DMS114 treated with DMSO at 0.1 percent for 48 hours (cell line): ENCODE data around the gene ACOX3.
"Not testable (repeated sequence)": the region's sequence is repeated elsewhere in the genome, so short reads cannot be mapped to it uniquely, and the experiment has no call there.

Experiments used
- DNase-seq: peaks from one replicate; lab custom pipeline; 2025; ENCODE audit not compliant: unreplicated experiment; lab: John Stamatoyannopoulos, UW

The ACOX3 gene

GRCh38 chr4:8435656-8436121, 4.8 kb downstream of the ACOX3 start:
- no peak for DNase-seq

- no peak for DNase-seq
Observed at GRCh38 chr4:8434251-8435073, 6.1 kb downstream of the ACOX3 start.

GRCh38 chr4:8433136-8433535, 7.4 kb downstream of the ACOX3 start:
- DNase-seq, result no peak

GRCh38 chr4:8431553-8431952, 9.0 kb downstream of the ACOX3 start:
- no peak for DNase-seq

GRCh38 chr4:8428288-8429097, 12.0 kb downstream of the ACOX3 start:
- DNase-seq, result peak; percentile 54

- no peak for DNase-seq
Observed at GRCh38 chr4:8427761-8428287, 12.7 kb downstream of the ACOX3 start.

GRCh38 chr4:8427262-8427661, 13.3 kb downstream of the ACOX3 start:
- no peak for DNase-seq

- no peak for DNase-seq
Observed at GRCh38 chr4:8422786-8423185, 17.7 kb downstream of the ACOX3 start.

- no peak for DNase-seq
Observed at GRCh38 chr4:8422327-8422726, 18.2 kb downstream of the ACOX3 start.

GRCh38 chr4:8420151-8420550, 20.4 kb downstream of the ACOX3 start:
- not testable (repeated sequence) for DNase-seq

GRCh38 chr4:8419222-8420041, 21.1 kb downstream of the ACOX3 start:
- DNase-seq, result no peak

- DNase-seq, result no peak
Observed at GRCh38 chr4:8417071-8417614, 23.4 kb downstream of the ACOX3 start.

- no peak for DNase-seq
Observed at GRCh38 chr4:8414377-8414776, 26.1 kb downstream of the ACOX3 start.

GRCh38 chr4:8412288-8412687, 28.2 kb downstream of the ACOX3 start:
- no peak for DNase-seq

GRCh38 chr4:8411351-8412180, 29.0 kb downstream of the ACOX3 start:
- DNase-seq, result no peak

- DNase-seq, result peak; percentile 45
Observed at GRCh38 chr4:8410641-8411271, 29.8 kb downstream of the ACOX3 start.

GRCh38 chr4:8410066-8410625, 30.4 kb downstream of the ACOX3 start:
- DNase-seq, result no peak

GRCh38 chr4:8409264-8410065, 31.1 kb downstream of the ACOX3 start:
- DNase-seq, result no peak
